Endothelial cell of umbilical vein (primary cell): ENCODE results near the gene PPFIA1. TPM values are rescaled to one million over a fixed set of nuclear protein-coding genes. Genes with fewer than 3 reads are reported as not detected.

Experiments used
- BruUV-seq: library from RNA; stranded (reverse); fragments of 400-500 nt; replicated peaks from 2 replicates; lab custom pipeline; 2021; lab: Mats Ljungman, UMichigan
- CTCF ChIA-PET: fragments of 300-600, 350-600 bp; sonication (Branson Sonifier 250); formaldehyde crosslinking; loops from one replicate; lab custom pipeline; 2021; ENCODE audit warnings: antibody characterized with exemption, inconsistent platforms; lab: Charles Lee
- POLR2A ChIA-PET: fragments of 300-600, 350-600 bp; sonication (Branson Sonifier 250); formaldehyde crosslinking; loops from one replicate; lab custom pipeline; 2021; ENCODE audit warnings: antibody characterized with exemption, inconsistent platforms; lab: Charles Lee
- DNase-seq: peaks from one replicate; pipeline ENCODE4 v3.0.0-alpha.2; 2011; ENCODE audit warnings: low read depth, low spot score
- FAIRE-seq: peaks from 2 replicates; lab custom pipeline; 2011; peaks lifted over from hg19 to GRCh38; lab: Jason Lieb, UNC
- H2AFZ ChIP-seq: 2 replicates; pipeline ENCODE4 v1.6.0; 2012; ENCODE audit warnings: low read depth, low read length, control low read depth, inconsistent platforms
- H3K27ac ChIP-seq: 2 replicates; pipeline ENCODE4 v1.5.1; 2011; ENCODE audit warnings: low read depth, mild to moderate bottlenecking, control low read depth, low read length, moderate library complexity; ENCODE audit not compliant: insufficient read depth
- H3K27me3 ChIP-seq, 2 experiments: 2 replicates each; pipeline versions ENCODE4 v1.6.0 to v1.6.1; 2011; ENCODE audit warnings: low read length in 2 of 2, mixed read lengths in 1 of 2; ENCODE audit not compliant: control insufficient read depth in 2 of 2, insufficient read depth in 2 of 2
- H3K36me3 ChIP-seq, 2 experiments: 2 replicates in 1 of 2; 3 replicates in 1 of 2; pipeline ENCODE4 v1.5.1; 2011; ENCODE audit warnings: low read length in 2 of 2, mild to moderate bottlenecking in 1 of 2, moderate library complexity in 1 of 2; ENCODE audit not compliant: control insufficient read depth in 2 of 2, insufficient read depth in 2 of 2; ENCODE audit errors: extremely low read depth in 1 of 2
- H3K4me1 ChIP-seq: 3 replicates; pipeline ENCODE4 v1.5.1; 2011; ENCODE audit warnings: mild to moderate bottlenecking, low read length; ENCODE audit not compliant: control insufficient read depth, insufficient read depth; ENCODE audit errors: extremely low read depth
- H3K4me2 ChIP-seq: 2 replicates; pipeline ENCODE4 v1.6.1; 2011; ENCODE audit warnings: low read length, control low read depth, mixed read lengths; ENCODE audit not compliant: insufficient read depth
- H3K4me3 ChIP-seq, 3 experiments: fragments of 200-600 bp in 1 of 3; sonication (generic), shearing (Covaris generic) in 1 of 3; replicated peaks in 1 of 3; 2 replicates each; pipeline ENCODE4 v1.5.1; 2011 to 2016; ENCODE audit warnings: control low read depth in 3 of 3, low read length in 3 of 3, mild to moderate bottlenecking in 2 of 3, inconsistent platforms in 1 of 3, low read depth in 1 of 3, moderate library complexity in 1 of 3; ENCODE audit not compliant: insufficient read depth in 1 of 3
- H3K79me2 ChIP-seq: 2 replicates; pipeline ENCODE4 v1.6.0; 2012; ENCODE audit warnings: low read length, inconsistent platforms; ENCODE audit not compliant: control insufficient read depth, insufficient read depth
- H3K9ac ChIP-seq: replicated peaks from 2 replicates; pipeline ENCODE3; 2011; ENCODE audit warnings: low read length, control low read depth; ENCODE audit not compliant: insufficient read depth; ENCODE audit errors: extremely low read depth
- H3K9me1 ChIP-seq: replicated peaks from 3 replicates; pipeline ENCODE4 v1.6.0; 2011; ENCODE audit warnings: mild to moderate bottlenecking, low read length; ENCODE audit not compliant: control insufficient read depth, insufficient read depth; ENCODE audit errors: extremely low read depth
- H3K9me3 ChIP-seq: replicated peaks from 2 replicates; pipeline ENCODE4 v1.5.1; 2012; ENCODE audit warnings: low read length, inconsistent platforms; ENCODE audit not compliant: control insufficient read depth, insufficient read depth
- H4K20me1 ChIP-seq: replicated peaks from 2 replicates; pipeline ENCODE3; 2011; ENCODE audit warnings: mild to moderate bottlenecking, low read length; ENCODE audit not compliant: control insufficient read depth, insufficient read depth; ENCODE audit errors: extremely low read depth
- CTCF ChIP-seq, 2 donors: IDR thresholded peaks; 1 replicate in 1 of 2; 2 replicates in 1 of 2; pipeline ENCODE4 v1.5.1; 2011; ENCODE audit warnings: low read length in 2 of 2, mild to moderate bottlenecking in 2 of 2, moderate library complexity in 2 of 2, control low read depth in 1 of 2, inconsistent platforms in 1 of 2, low read depth in 1 of 2; ENCODE audit not compliant: insufficient read depth in 1 of 2; ENCODE audit errors: extremely low read depth in 1 of 2
- EZH2 ChIP-seq: IDR thresholded peaks from 2 replicates; pipeline ENCODE4 v1.6.1; 2012; ENCODE audit warnings: borderline replicate concordance, low read depth, mild to moderate bottlenecking, moderate library complexity, low read length, inconsistent platforms; ENCODE audit not compliant: severe bottlenecking
- FOS ChIP-seq: IDR thresholded peaks from 2 replicates; pipeline ENCODE4 v1.6.1; 2011; ENCODE audit warnings: mild to moderate bottlenecking, low read length, moderate library complexity, borderline replicate concordance; ENCODE audit not compliant: insufficient read depth
- GATA2 ChIP-seq: IDR thresholded peaks from 2 replicates; pipeline ENCODE4 v1.7.0; 2011; ENCODE audit warnings: low read depth, mild to moderate bottlenecking, moderate library complexity, mixed read lengths, low read length; ENCODE audit not compliant: insufficient read length, insufficient read depth
- JUN ChIP-seq: IDR thresholded peaks from 2 replicates; pipeline ENCODE4 v1.6.1; 2011; ENCODE audit warnings: borderline replicate concordance, low read depth; ENCODE audit not compliant: insufficient read length, insufficient read depth
- MAX ChIP-seq: IDR thresholded peaks from 2 replicates; pipeline ENCODE4 v1.6.1; 2011; ENCODE audit not compliant: insufficient read depth, insufficient read length
- MYC ChIP-seq: IDR thresholded peaks from one replicate; pipeline ENCODE4 v1.6.1; 2011; ENCODE audit warnings: mild to moderate bottlenecking, low read depth, low read length
- POLR2A ChIP-seq: IDR thresholded peaks from 2 replicates; pipeline ENCODE4 v1.6.1; 2012; ENCODE audit warnings: low read depth, mild to moderate bottlenecking, control low read depth, low read length
- POLR2AphosphoS5 ChIP-seq: IDR thresholded peaks from 2 replicates; pipeline ENCODE4 v1.6.1; 2012; ENCODE audit warnings: low read depth, mild to moderate bottlenecking, control low read depth, low read length, moderate library complexity; ENCODE audit not compliant: insufficient read depth
- dilution Hi-C: fragments of 300-500 bp; cut with MboI; formaldehyde crosslinking; loops from one replicate; pipeline ENCODE4 v1.15.0; 2019; ENCODE audit warnings: low sequenced_read_pairs; ENCODE audit not compliant: extremely low pct_ligation_motif_present
- intact Hi-C: fragments of 100-400 bp; cut with micrococcal nuclease; formaldehyde crosslinking; loops from one replicate; pipeline ENCODE4 v1.10.0; 2022
- polyA plus RNA-seq, 4 experiments: library from polyadenylated mRNA; depleted of rRNA in 3 of 4; stranded (reverse) in 3 of 4; unstranded in 1 of 4; fragments of >200 nt; gene quantifications; 2 replicates each; pipeline versions ENCODE4 v1.2.1 to v1.2.3, GENCODE V29; 2011 to 2012; ENCODE audit warnings: missing spikeins in 1 of 4
- total RNA-seq: library from RNA; stranded (reverse); gene quantifications from 2 replicates; pipeline ENCODE4 v1.2.3, GENCODE V29; 2021

The PPFIA1 gene
- total and polyA plus RNA-seq, 2 donors (not counting 3 experiments of a cell fraction or from before 2014, with no cell fraction given) = 44.3 to 60.9 TPM

GRCh38 chr11:70250876-70251658 is 19.4 kb upstream of the PPFIA1 start:
- intact Hi-C loops = no loop called here
- no peak overlapping the region for H3K9ac ChIP-seq
- H4K20me1 ChIP-seq = no peaks in the 10 kb centered on the region
- DNase-seq = no peak
- no peaks in the 10 kb centered on the region for H3K9me1 ChIP-seq
- no peak for FAIRE-seq
- H3K27me3 ChIP-seq = no peaks in the 10 kb centered on the region
- dilution Hi-C loops = no loop called here
- BruUV-seq = no TSS peak
- no peak for TF ChIP-seq JUN
- TF ChIP-seq GATA2 = no peak
- TF ChIP-seq FOS = no peak
- no peak for TF ChIP-seq POLR2AphosphoS5
- no peak for TF ChIP-seq EZH2
- no peak for TF ChIP-seq MAX
- no peak for TF ChIP-seq POLR2A
- no peak for TF ChIP-seq CTCF (IDR thresholded peaks at IDR 0.05; ENCODE audit: extremely low read depth in 1 of 2, insufficient read depth in 1 of 2, low read depth in 1 of 2, low read length in 2 of 2)
- no peak for TF ChIP-seq MYC
- H2AFZ ChIP-seq = no peak overlapping the region
- H3K4me3 ChIP-seq = no peak overlapping the region
- no peak overlapping the region for H3K27ac ChIP-seq
- H3K36me3 ChIP-seq = no peaks in the 10 kb centered on the region
- CTCF ChIA-PET = no interaction called here
- no peaks in the 10 kb centered on the region for H3K9me3 ChIP-seq
- POLR2A ChIA-PET = no interaction called here
- H3K4me2 ChIP-seq = no peak overlapping the region
- no peaks in the 10 kb centered on the region for H3K79me2 ChIP-seq
- no peaks in the 10 kb centered on the region for H3K4me1 ChIP-seq
